ENCODE data around the gene LCN10.
"Not testable (repeated sequence)": the region's sequence is repeated elsewhere in the genome, so short reads cannot be mapped to it uniquely, and the experiment has no call there.

LCN10 gene

GRCh38 chr9:136784249-136784996, 41.7 kb upstream of the LCN10 start:
- no peaks in the 10 kb centered on the region for H3K4me1 ChIP-seq (ENCODE audit: control insufficient read depth, insufficient read depth, low read length)
- no peak overlapping the region for H3K27ac ChIP-seq (ENCODE audit: low read depth, low read length)
- no peaks in the 10 kb centered on the region for H3K36me3 ChIP-seq (ENCODE audit: control insufficient read depth, insufficient read depth, low read length)
- H3K27me3 ChIP-seq (ENCODE audit: control insufficient read depth, insufficient read depth, low read length): no peaks in the 10 kb centered on the region
- H3K9ac ChIP-seq (ENCODE audit: low read length): no peak overlapping the region
- no peak overlapping the region for H3K4me3 ChIP-seq (ENCODE audit: low read length)

- Histone ChIP-seq H3K4me3 (ENCODE audit: low read length) (no peak overlapping the region), H3K36me3 (ENCODE audit: control insufficient read depth, insufficient read depth, low read length) (no peaks in the 10 kb centered on the region), H3K27me3 (ENCODE audit: control insufficient read depth, insufficient read depth, low read length) (no peaks in the 10 kb centered on the region), H3K4me1 (ENCODE audit: control insufficient read depth, insufficient read depth, low read length) (no peaks in the 10 kb centered on the region), H3K27ac (ENCODE audit: low read depth, low read length) (no peak overlapping the region), H3K9ac (ENCODE audit: low read length) (no peak overlapping the region)
These were observed 39.7 kb upstream of the LCN10 start for GRCh38 chr9:136782452-136782851.

- no peak overlapping the region for H3K4me3 ChIP-seq (ENCODE audit: low read length)
- H3K27ac ChIP-seq (ENCODE audit: low read depth, low read length): no peak overlapping the region
- H3K36me3 ChIP-seq (ENCODE audit: control insufficient read depth, insufficient read depth, low read length): no peaks in the 10 kb centered on the region
- no peaks in the 10 kb centered on the region for H3K4me1 ChIP-seq (ENCODE audit: control insufficient read depth, insufficient read depth, low read length)
- no peak overlapping the region for H3K9ac ChIP-seq (ENCODE audit: low read length)
- H3K27me3 ChIP-seq (ENCODE audit: control insufficient read depth, insufficient read depth, low read length): no peaks in the 10 kb centered on the region
These were observed 37.1 kb upstream of the LCN10 start for GRCh38 chr9:136779808-136780207.

- Histone ChIP-seq H3K4me3 (ENCODE audit: low read length) (no peak overlapping the region), H3K27me3 (ENCODE audit: control insufficient read depth, insufficient read depth, low read length) (no peaks in the 10 kb centered on the region), H3K27ac (ENCODE audit: low read depth, low read length) (no peak overlapping the region), H3K4me1 (ENCODE audit: control insufficient read depth, insufficient read depth, low read length) (no peaks in the 10 kb centered on the region), H3K9ac (ENCODE audit: low read length) (no peak overlapping the region), H3K36me3 (ENCODE audit: control insufficient read depth, insufficient read depth, low read length) (no peaks in the 10 kb centered on the region)
These were observed 34.6 kb upstream of the LCN10 start for GRCh38 chr9:136777359-136777758.

- no peaks in the 10 kb centered on the region for H3K36me3 ChIP-seq (ENCODE audit: control insufficient read depth, insufficient read depth, low read length)
- no peak overlapping the region for H3K27ac ChIP-seq (ENCODE audit: low read depth, low read length)
- H3K9ac ChIP-seq (ENCODE audit: low read length): no peak overlapping the region
- no peaks in the 10 kb centered on the region for H3K4me1 ChIP-seq (ENCODE audit: control insufficient read depth, insufficient read depth, low read length)
- H3K27me3 ChIP-seq (ENCODE audit: control insufficient read depth, insufficient read depth, low read length): no peaks in the 10 kb centered on the region
- H3K4me3 ChIP-seq (ENCODE audit: low read length): no peak overlapping the region
These were observed 34.2 kb upstream of the LCN10 start for GRCh38 chr9:136776947-136777346.

- H3K4me1 ChIP-seq (ENCODE audit: control insufficient read depth, insufficient read depth, low read length): no peaks in the 10 kb centered on the region
- H3K27ac ChIP-seq (ENCODE audit: low read depth, low read length): no peak overlapping the region
- H3K9ac ChIP-seq (ENCODE audit: low read length): no peak overlapping the region
- H3K36me3 ChIP-seq (ENCODE audit: control insufficient read depth, insufficient read depth, low read length): no peaks in the 10 kb centered on the region
- no peaks in the 10 kb centered on the region for H3K27me3 ChIP-seq (ENCODE audit: control insufficient read depth, insufficient read depth, low read length)
- H3K4me3 ChIP-seq (ENCODE audit: low read length): no peak overlapping the region
These were observed 32.5 kb upstream of the LCN10 start for GRCh38 chr9:136775191-136775590.

GRCh38 chr9:136774416-136775045, 31.8 kb upstream of the LCN10 start:
- Histone ChIP-seq H3K4me3 (ENCODE audit: low read length) (no peak overlapping the region), H3K9ac (ENCODE audit: low read length) (no peak overlapping the region)

GRCh38 chr9:136773386-136774044, 30.8 kb upstream of the LCN10 start:
- no peak overlapping the region for H3K9ac ChIP-seq (ENCODE audit: low read length)
- no peaks in the 10 kb centered on the region for H3K4me1 ChIP-seq (ENCODE audit: control insufficient read depth, insufficient read depth, low read length)
- no peaks in the 10 kb centered on the region for H3K36me3 ChIP-seq (ENCODE audit: control insufficient read depth, insufficient read depth, low read length)
- H3K27me3 ChIP-seq (ENCODE audit: control insufficient read depth, insufficient read depth, low read length): no peaks in the 10 kb centered on the region
- no peak overlapping the region for H3K27ac ChIP-seq (ENCODE audit: low read depth, low read length)
- H3K4me3 ChIP-seq (ENCODE audit: low read length): no peak overlapping the region

More at GRCh38 chr9:136774416-136775045, 31.8 kb upstream of the LCN10 start:
- Histone ChIP-seq H3K27ac (ENCODE audit: low read depth, low read length) (no peak overlapping the region), H3K4me1 (ENCODE audit: control insufficient read depth, insufficient read depth, low read length) (no peaks in the 10 kb centered on the region), H3K27me3 (ENCODE audit: control insufficient read depth, insufficient read depth, low read length) (no peaks in the 10 kb centered on the region), H3K36me3 (ENCODE audit: control insufficient read depth, insufficient read depth, low read length) (no peaks in the 10 kb centered on the region)

GRCh38 chr9:136771907-136772415, 29.2 kb upstream of the LCN10 start:
- H3K4me1 ChIP-seq (ENCODE audit: control insufficient read depth, insufficient read depth, low read length): no peaks in the 10 kb centered on the region
- peaks cover 4% of the 10 kb centered on the region for H3K27me3 ChIP-seq (ENCODE audit: control insufficient read depth, insufficient read depth, low read length)
- no peak overlapping the region for H3K27ac ChIP-seq (ENCODE audit: low read depth, low read length)
- no peaks in the 10 kb centered on the region for H3K36me3 ChIP-seq (ENCODE audit: control insufficient read depth, insufficient read depth, low read length)
- H3K9ac ChIP-seq (ENCODE audit: low read length): no peak overlapping the region
- no peak overlapping the region for H3K4me3 ChIP-seq (ENCODE audit: low read length)

- no peaks in the 10 kb centered on the region for H3K4me1 ChIP-seq (ENCODE audit: control insufficient read depth, insufficient read depth, low read length)
- no peak overlapping the region for H3K27ac ChIP-seq (ENCODE audit: low read depth, low read length)
- no peak overlapping the region for H3K9ac ChIP-seq (ENCODE audit: low read length)
- H3K27me3 ChIP-seq (ENCODE audit: control insufficient read depth, insufficient read depth, low read length): peaks cover 4% of the 10 kb centered on the region
- no peak overlapping the region for H3K4me3 ChIP-seq (ENCODE audit: low read length)
- H3K36me3 ChIP-seq (ENCODE audit: control insufficient read depth, insufficient read depth, low read length): no peaks in the 10 kb centered on the region
These were observed 27.0 kb upstream of the LCN10 start for GRCh38 chr9:136769710-136770191.

GRCh38 chr9:136766410-136767120, 23.8 kb upstream of the LCN10 start:
- peaks cover 10% of the 10 kb centered on the region for H3K27me3 ChIP-seq (ENCODE audit: control insufficient read depth, insufficient read depth, low read length)
- H3K4me1 ChIP-seq (ENCODE audit: control insufficient read depth, insufficient read depth, low read length); H3K4me3 ChIP-seq (ENCODE audit: low read length); H3K27ac ChIP-seq (ENCODE audit: low read depth, low read length); H3K9ac ChIP-seq (ENCODE audit: low read length); H3K36me3 ChIP-seq (ENCODE audit: control insufficient read depth, insufficient read depth, low read length): not testable (repeated sequence)
